Lung (tissue), 12 donors: Measurements from ENCODE around the gene CCNYL1. TPM values are rescaled to one million over a fixed set of nuclear protein-coding genes. Genes with fewer than 3 reads are reported as not detected.

Source experiments
- ATAC-seq: fragments of 200-7000 bp; cut with Tn5 transposase; one replicate; pipeline ENCODE4 v1.9.1; 2020; ENCODE audit warnings: moderate number of reproducible peaks; ENCODE audit not compliant: insufficient read depth, low FRiP score
- DNase-seq, 3 donors: peaks; one replicate each; pipeline ENCODE4 v3.0.0-alpha.2; 2013 to 2017
- H3K27ac ChIP-seq, 2 donors: one replicate each; pipeline ENCODE4 v1.5.1; 2013; ENCODE audit warnings: mild to moderate bottlenecking in 2 of 2, moderate library complexity in 2 of 2, control low read depth in 1 of 2, inconsistent platforms in 1 of 2, low read depth in 1 of 2, low read length in 1 of 2
- H3K27me3 ChIP-seq, 3 donors: one replicate each; pipeline ENCODE4 v1.5.1; 2013; ENCODE audit warnings: low read length in 2 of 3; ENCODE audit not compliant: control insufficient read depth in 3 of 3, insufficient read depth in 3 of 3
- H3K36me3 ChIP-seq, 4 donors: one replicate each; pipeline ENCODE4 v1.5.1; 2013; ENCODE audit warnings: low read length in 4 of 4, mild to moderate bottlenecking in 1 of 4, moderate library complexity in 1 of 4; ENCODE audit not compliant: control insufficient read depth in 4 of 4, insufficient read depth in 4 of 4
- H3K4me1 ChIP-seq, 5 donors: one replicate each; pipeline ENCODE4 v1.5.1; 2013; ENCODE audit warnings: low read length in 5 of 5, mild to moderate bottlenecking in 2 of 5, moderate library complexity in 1 of 5; ENCODE audit not compliant: control insufficient read depth in 5 of 5, insufficient read depth in 5 of 5
- H3K4me3 ChIP-seq: one replicate; pipeline ENCODE4 v1.5.1; 2013; ENCODE audit warnings: mild to moderate bottlenecking, control low read depth, moderate library complexity
- H3K9ac ChIP-seq, 2 donors: one replicate each; pipeline ENCODE4 v1.5.1; 2013; ENCODE audit warnings: low read length in 2 of 2, control low read depth in 1 of 2; ENCODE audit not compliant: insufficient read depth in 1 of 2
- H3K9me3 ChIP-seq, 4 donors: one replicate each; pipeline ENCODE4 v1.5.1; 2013; ENCODE audit warnings: low read length in 3 of 4, mild to moderate bottlenecking in 1 of 4, moderate library complexity in 1 of 4; ENCODE audit not compliant: control insufficient read depth in 4 of 4, insufficient read depth in 3 of 4
- CTCF ChIP-seq: IDR thresholded peaks from 2 replicates; pipeline ENCODE4 v1.5.1; 2012; ENCODE audit warnings: mild to moderate bottlenecking; ENCODE audit errors: control extremely low read depth, extremely low read depth
- WGBS, 2 donors: extraction: QIAGEN DNeasy Blood & Tissue Kit; methylation state at CpG; one replicate each; pipeline ENCODE4 v1.1.7; 2013; 5-methylcytosine and 5-hydroxymethylcytosine counted together
- polyA plus RNA-seq, 2 donors: library from polyadenylated mRNA; stranded (reverse); fragments of 200-250 nt; gene quantifications; one replicate each; pipeline ENCODE4 v1.2.1, GENCODE V29; 2013
- total RNA-seq, 2 donors: library from RNA; depleted of rRNA in 1 of 2; stranded (reverse); fragments of >200 nt in 1 of 2; gene quantifications; one replicate each; pipeline ENCODE4 v1.2.1, GENCODE V29; 2014 to 2021
- donor health status: control.
- donor health status: control.
- donor health status: Bipolar disorder and iron deficiency.
- donor health status: healthy.
- donor health status: DM: yes; HTN: yes; CAD: no.

Gene CCNYL1
- total and polyA plus RNA-seq, 4 donors = 11.1 to 25.1 (median 12.7) TPM

- H3K27me3 ChIP-seq = no peaks in the 10 kb centered on the region
- no peak for TF ChIP-seq CTCF
- H3K9ac ChIP-seq = no peak overlapping the region
- no peak overlapping the region for H3K4me3 ChIP-seq
- ATAC-seq (no peak), DNase-seq (peak in 2 of 3 donors; percentile 28 to 73)
- H3K9me3 ChIP-seq = no peaks in the 10 kb centered on the region
- H3K36me3 ChIP-seq = peaks cover 0 to 7% (median 0%) of the 10 kb centered on the region in 4 donors
- 70 to 71% methylated on average over 4 of the region's 4 CpGs for WGBS, 2 donors
- no peaks in the 10 kb centered on the region for H3K4me1 ChIP-seq
- H3K27ac ChIP-seq = no peak overlapping the region
Measured at GRCh38 chr2:207725873-207726578, 14.6 kb downstream of the CCNYL1 start.

GRCh38 chr2:207727261-207727660, 15.8 kb downstream of the CCNYL1 start:
- no peaks in the 10 kb centered on the region for H3K9me3 ChIP-seq
- ATAC-seq = no peak
- H3K4me3 ChIP-seq = no peak overlapping the region
- no peak overlapping the region for H3K9ac ChIP-seq
- H3K27me3 ChIP-seq = no peaks in the 10 kb centered on the region
- WGBS, 2 donors = 64 to 66% methylated on average over 2 of the region's 2 CpGs
- no peaks in the 10 kb centered on the region for H3K4me1 ChIP-seq
- DNase-seq = no peak
- no peak for TF ChIP-seq CTCF
- H3K27ac ChIP-seq = no peak overlapping the region
- H3K36me3 ChIP-seq = peaks cover 0 to 7% (median 0%) of the 10 kb centered on the region in 4 donors

- no peak overlapping the region for H3K4me3 ChIP-seq
- WGBS, 2 donors = 73 to 83% methylated on average over 8 of the region's 8 CpGs
- H3K9ac ChIP-seq = no peak overlapping the region
- H3K9me3 ChIP-seq = no peaks in the 10 kb centered on the region
- H3K4me1 ChIP-seq = peaks cover 0 to 7% (median 0%) of the 10 kb centered on the region in 5 donors
- no peak for TF ChIP-seq CTCF
- no peak overlapping the region for H3K27ac ChIP-seq
- H3K36me3 ChIP-seq = peaks cover 0 to 11% (median 0%) of the 10 kb centered on the region in 4 donors
- DNase-seq (no peak), ATAC-seq (no peak)
- H3K27me3 ChIP-seq = no peaks in the 10 kb centered on the region
Measured at GRCh38 chr2:207729465-207729998, 18.1 kb downstream of the CCNYL1 start.
